Activated CD8-positive, alpha-beta memory T cell treated with anti-CD3 and anti-CD28 coated beads, Interleukin-2, amount 50 U/mL, for 1 hour (primary cell): ENCODE measurements around the gene JPH2.

Experiments used
- DNase-seq: peaks from one replicate; pipeline ENCODE4 v3.0.0-alpha.2; 2020; ENCODE audit errors: extremely low read depth

JPH2 gene

GRCh38 chr20:44125332-44126127 is 61.5 kb downstream of the JPH2 start:
- no peak for DNase-seq

- no peak for DNase-seq
These were observed 63.0 kb downstream of the JPH2 start for GRCh38 chr20:44123874-44124535.

- DNase-seq = no peak
These were observed 63.7 kb downstream of the JPH2 start for GRCh38 chr20:44123251-44123650.

GRCh38 chr20:44120676-44121425 is 66.1 kb downstream of the JPH2 start:
- DNase-seq = no peak

DNA sequence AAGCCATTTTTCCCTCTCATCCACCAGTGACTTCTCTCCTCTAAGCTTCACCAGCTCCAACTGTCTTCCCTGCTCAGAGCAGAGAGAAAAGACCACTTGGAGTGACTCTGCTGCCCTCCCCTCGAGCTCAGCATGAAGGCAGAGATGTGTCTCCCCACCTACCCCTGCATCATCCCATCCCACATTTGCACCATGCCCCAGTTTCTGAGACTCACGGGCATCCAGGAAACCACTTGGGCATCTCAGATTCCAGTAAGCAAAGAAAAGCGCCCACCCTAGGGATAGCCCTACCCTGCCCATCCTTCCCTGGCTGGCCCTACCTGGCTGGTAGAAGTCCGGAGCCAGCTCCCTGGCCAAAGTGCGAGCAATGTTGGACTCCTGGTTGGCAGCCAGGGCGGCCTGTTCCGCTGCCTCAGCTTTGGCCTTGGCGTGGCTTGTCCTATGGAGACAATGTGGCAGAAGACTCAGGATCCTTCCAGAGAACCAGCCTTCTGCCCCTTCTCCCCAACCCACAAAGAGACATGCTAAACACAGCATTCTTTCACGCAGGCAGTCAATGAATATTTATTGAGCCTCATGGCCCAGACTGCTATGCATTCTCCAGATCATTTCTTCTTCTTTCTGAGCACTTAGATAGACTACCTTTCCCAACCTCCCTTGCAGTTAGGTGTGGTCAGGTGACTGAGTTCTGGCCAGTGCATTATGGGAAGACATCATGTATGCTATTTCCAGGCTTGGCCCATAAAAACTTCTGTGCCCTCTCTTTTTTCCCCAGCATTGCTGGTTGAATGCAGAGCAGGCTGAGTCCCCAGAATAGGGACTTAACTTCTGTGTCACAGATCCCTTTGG is 68.6 kb downstream of the JPH2 start:
- DNase-seq = no peak

DNA sequence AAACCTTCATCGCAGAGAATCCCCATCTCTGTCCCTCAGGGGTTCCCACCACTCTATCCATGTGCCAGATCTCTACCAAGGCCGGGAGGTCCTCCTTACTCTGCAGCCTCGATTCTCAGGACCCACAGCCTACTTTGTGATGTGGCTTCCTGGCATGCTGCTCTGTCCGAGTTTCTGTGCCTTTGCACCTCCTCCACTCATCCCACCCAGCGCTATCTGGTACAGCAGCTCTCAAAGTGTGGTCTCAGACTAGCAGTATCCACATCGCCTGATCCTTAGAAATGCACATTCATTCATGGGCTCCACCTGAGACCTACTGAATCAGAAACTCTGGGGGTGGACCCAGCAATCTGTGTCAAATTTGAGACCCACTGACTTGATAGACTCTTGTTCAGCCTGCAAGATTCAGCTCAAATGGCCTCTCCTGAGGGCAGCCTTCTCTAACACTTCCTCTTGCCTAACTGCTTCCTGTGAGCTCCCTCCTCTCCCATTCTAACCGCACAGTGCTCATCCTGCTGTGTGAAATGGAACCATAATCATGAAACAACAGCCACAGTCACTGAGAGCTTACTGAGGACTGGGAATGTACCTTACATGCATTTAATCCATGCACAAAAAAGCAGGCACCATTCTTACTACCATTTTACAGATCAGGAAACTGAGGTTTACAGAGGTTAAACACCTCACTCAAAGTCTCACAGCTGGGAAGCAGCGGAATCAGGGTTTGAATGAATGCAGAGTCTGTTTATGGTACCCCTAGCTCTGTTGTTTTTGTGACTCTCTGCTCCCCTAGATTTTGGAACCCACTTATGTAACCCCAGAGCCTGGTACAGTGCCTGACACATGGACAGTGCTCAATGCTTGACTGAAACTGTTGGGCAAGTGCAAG is 69.4 kb downstream of the JPH2 start:
- DNase-seq = no peak

DNA sequence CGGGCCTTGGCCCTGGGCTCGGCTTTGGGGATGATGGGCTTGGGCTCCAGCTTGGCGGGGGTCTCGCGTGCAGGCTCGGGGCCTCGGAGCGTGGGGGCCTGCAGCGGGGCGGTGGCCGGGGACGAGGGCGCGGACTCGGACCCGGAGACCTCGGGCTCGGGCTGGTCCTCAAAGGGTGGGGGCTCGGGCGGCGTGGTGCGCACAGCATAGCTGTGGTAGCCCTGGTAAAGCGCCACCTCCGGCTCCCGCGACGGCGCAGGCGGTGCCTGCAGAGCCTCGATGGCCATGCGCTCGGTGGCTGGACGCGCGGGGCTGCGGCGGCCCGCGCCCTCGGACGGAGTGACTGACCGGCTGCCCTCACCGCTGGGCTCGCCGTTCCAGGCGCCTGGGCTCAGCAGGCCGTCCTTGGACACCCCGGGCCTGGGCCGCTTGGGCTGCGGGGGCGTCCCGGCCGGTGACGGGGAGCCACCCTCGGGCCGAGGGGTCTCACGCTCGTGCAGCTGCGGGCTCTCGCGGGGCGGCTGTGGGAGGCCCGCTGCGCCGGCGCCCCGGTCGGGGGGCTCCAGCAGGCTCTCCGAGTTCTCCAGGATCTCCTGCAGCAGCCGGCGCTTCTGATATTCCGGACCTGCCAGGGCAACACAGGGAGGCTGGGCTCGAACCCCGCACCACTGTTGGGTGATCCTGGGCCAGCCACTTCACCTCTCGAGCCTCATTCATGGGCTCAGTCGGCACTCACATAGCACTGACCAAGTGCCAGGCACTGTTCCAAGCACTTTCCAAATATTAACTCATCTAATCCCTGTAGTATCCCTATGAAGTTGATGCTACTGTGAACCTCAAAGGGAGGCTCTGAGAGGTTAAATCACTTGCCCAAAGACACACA is 71.0 kb downstream of the JPH2 start:
- DNase-seq = no peak

GRCh38 chr20:44115181-44115580 is 71.8 kb downstream of the JPH2 start:
- no peak for DNase-seq

DNA sequence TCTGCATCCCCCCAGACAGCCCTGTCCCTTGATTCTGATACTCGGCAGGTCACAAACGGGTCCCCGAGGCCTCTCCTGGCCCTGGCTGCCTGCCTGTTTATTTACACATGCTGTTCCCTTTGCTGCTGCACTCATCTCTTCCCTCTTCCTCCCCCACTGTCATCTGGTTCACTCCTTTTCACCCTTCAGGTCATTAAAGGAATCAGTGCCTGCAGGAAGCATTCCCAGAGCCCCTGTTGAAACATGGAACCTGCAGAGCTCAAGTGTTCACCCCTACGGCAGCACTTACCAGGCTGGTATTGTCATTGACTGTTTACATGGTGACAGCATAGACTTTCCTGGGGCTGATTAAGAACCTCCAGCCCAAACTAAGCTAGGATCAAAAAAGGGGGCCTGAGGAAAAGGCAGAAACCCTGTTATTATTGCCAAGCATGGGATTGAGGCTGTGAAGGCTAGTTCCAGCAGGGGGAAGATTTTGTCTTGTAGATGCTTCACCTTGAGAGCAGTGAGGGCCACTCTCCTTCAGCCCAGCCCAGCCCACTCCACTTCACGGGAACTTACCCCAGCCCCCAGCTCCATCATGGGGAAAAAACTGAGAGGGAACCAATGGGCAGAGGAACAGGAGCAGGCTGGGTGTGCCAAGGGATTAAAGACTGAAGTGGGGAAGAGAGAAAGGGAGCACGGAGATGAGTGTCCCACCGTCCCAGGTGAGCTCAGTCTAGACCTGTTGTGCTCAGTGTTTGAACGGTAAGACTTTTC is 73.2 kb downstream of the JPH2 start:
- no peak for DNase-seq

- no peak for DNase-seq
These were observed 73.9 kb downstream of the JPH2 start for GRCh38 chr20:44112889-44113617.

DNA sequence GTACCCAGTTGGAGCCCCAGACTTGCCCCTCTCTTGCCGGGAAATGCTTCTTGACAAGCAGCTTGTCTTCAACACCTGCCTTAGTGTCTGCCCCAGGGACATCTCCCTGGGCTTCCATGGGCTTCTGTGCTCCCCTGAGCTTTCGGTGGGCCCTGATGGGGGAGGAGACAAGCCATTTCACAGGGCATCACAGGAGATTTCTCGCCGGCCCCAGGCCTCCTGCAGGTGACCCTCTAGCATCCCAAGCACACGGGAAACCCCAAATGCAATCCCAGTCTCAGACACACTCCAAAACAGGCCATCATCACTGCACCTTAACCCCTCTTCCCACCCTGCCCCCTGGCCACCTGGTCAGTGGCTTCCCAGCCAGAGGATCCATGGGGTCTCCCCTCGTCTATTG is 74.5 kb downstream of the JPH2 start:
- DNase-seq = no peak

- no peak for DNase-seq
These were observed 75.2 kb downstream of the JPH2 start for GRCh38 chr20:44111712-44112335.

DNA sequence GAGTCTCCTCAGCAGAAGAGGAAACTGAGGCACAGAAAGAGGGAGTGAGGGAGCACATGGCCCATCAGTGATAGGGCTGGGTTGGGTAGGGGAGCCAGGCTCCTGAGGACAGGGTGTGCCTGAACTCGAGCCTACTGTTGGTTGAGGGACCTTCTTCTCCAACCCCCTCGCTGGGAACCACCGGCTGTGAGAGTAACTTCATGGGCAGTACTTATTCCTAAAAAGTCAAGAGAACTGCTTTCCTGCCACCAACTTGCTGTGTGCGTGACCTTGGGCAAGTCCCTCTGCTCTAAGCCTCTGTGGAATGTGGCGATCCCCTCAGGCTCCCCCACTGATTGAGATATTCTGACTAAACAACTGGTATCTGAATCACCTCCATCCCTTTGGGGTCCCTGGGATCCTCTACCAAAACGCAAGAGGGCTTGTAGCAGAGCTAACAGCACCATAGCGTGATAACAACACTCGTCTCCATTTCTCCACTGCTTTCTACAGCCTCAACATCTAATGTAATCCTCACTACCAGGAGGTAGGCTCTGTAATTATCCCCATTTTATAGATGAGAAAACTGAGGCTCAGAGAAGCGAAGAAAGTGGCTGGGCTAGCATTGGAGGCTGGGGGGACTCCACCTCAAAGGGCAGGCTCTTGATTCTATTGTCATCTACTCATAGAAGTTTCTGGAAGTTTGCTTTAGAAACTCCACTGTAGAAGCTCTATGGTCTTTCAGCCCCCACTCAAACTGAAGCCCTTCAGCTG is 76.0 kb downstream of the JPH2 start:
- DNase-seq = no peak

DNA sequence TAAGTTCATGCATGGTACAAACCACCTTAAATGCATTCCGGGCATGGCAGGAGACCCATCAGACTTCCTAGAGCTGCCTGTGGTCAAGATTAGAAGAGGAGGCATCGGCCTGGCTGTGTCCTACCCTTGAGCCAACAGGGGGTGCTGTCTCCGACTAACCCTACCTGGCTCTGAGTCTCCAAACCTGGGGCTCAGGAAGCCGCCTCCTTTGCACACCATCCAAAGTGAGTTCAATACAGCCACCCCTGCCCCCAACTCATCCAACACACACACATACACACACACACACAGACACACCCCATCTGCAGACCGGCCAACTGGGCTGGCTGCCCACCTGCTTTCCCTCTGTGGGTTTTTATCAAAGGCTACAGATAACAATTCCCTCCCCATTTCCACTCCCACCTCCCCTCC is 77.0 kb downstream of the JPH2 start:
- DNase-seq = no peak

GRCh38 chr20:44106615-44107014 is 80.4 kb downstream of the JPH2 start:
- no peak for DNase-seq

DNA sequence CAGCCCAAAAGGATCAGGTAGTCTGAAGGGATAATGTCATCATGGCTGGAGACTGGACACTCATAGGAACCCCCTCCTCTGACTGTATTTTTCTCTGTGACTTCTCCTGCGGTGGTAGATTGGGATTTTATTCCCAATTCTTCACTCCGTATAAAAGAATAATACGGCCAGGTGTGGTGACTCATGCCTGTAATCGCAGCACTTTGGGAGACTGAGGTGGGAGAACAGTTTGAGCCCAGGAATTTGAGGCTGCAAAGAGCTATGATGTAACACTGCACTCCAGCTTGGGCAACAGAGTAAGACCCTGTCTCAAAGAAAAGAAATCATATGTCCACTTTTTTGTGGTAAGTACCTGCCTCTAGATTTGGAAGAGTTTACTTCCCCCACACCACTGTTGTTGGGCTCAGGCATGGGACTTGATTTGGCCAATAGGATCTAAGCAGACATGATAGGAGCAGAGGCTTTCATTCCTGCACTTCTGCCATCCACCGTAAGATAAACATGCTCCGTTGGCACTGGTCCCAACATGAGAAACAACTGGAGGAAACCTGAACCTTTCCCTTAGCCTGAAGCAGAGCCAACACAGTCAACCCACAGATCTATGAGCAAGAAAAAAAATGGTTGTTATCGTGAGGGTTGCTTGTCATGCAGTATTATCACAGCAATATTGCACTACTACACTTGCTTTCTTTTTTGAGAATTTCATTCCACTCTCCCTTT is 82.0 kb downstream of the JPH2 start:
- DNase-seq = no peak
